ENCODE measurements around the gene NPLOC4. TPM values are rescaled to one million over a fixed set of nuclear protein-coding genes. Genes with fewer than 3 reads are reported as not detected.

NPLOC4 gene
- total and polyA plus RNA-seq, 9 donors = 24.4 to 84.8 (median 56.3) TPM

DNA sequence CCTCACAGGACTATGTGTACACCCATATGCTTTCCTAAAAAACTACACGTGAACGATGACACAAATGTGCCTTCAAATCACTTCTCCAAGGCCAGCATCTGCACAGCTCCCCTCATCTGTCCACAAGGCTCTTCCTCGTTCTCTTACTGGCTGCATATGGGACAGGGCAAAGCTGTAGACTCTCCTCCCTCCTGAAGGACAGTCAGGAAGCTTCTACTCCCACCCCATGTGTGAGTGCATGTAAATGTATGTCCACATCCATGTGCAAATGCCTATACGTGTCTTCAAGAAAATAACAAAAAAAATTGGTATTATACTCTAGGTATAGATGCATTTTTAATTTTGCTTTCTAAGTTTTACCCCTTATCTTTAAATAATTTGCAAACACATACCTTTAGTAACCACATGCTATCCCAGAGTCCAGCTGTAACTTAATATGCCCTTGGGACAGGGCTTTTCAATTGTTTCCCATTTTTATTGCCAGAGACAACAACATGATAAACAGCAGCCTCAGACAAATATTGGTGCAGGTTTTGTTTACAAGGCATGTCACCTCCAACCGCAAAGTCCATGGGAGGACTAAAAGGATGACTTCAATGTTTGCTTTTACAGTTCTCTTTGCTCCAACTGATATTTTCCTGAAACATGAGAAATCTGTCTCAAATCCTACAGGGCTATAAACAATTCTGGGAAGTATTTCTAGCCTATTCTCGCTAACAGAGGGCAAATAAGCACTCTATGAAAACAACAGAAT is 53.1 kb downstream of the NPLOC4 start:
- DNase-seq = no peak
- WGBS, 3 donors = 25 to 52% (median 34%) methylated on average over 6 of the region's 6 CpGs

DNA sequence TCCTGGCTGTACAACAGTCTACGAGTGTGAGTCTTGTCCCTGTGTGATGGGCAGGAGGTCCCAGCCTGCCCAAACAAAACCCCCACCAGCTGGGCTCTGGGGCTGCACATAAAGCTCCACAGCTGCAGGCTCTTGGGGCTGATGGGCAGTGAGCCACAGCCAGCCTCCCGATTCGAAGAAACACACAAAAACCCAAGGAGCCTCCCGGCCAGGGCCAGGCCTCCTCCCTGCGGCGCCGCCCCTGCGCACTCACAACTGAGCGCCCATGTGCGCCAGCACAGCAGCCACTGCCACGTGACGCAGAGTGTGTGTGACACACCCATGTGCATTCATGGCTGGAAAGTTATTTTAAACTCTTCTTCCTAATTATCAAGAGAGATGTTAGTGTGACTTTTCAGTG is 54.2 kb downstream of the NPLOC4 start:
- Histone ChIP-seq H3K27ac (no peak overlapping the region), H3K36me3 (no peaks in the 10 kb centered on the region), H3K4me1 (ENCODE audit: insufficient read depth) (no peaks in the 10 kb centered on the region), H3K9me3 (no peaks in the 10 kb centered on the region), H3K4me3 (no peak overlapping the region), H3K27me3 (no peaks in the 10 kb centered on the region)
- intact Hi-C loops (cut with DNase I) = no loop called here
- WGBS, 3 donors = 64 to 73% (median 68%) methylated on average over 12 of the region's 12 CpGs
- no peak for TF ChIP-seq POLR2A (IDR thresholded peaks at IDR 0.05)
- TF ChIP-seq EP300 (IDR thresholded peaks at IDR 0.05) = no peak
- TF ChIP-seq, protein P1, sequence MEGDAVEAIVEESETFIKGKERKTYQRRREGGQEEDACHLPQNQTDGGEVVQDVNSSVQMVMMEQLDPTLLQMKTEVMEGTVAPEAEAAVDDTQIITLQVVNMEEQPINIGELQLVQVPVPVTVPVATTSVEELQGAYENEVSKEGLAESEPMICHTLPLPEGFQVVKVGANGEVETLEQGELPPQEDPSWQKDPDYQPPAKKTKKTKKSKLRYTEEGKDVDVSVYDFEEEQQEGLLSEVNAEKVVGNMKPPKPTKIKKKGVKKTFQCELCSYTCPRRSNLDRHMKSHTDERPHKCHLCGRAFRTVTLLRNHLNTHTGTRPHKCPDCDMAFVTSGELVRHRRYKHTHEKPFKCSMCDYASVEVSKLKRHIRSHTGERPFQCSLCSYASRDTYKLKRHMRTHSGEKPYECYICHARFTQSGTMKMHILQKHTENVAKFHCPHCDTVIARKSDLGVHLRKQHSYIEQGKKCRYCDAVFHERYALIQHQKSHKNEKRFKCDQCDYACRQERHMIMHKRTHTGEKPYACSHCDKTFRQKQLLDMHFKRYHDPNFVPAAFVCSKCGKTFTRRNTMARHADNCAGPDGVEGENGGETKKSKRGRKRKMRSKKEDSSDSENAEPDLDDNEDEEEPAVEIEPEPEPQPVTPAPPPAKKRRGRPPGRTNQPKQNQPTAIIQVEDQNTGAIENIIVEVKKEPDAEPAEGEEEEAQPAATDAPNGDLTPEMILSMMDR (IDR thresholded peaks at IDR 0.05) = no peak
- DNase-seq = peak in 1 of 5 donors; percentile 37

More for the DNA sequence above, 53.1 kb downstream of the NPLOC4 start:
- TF ChIP-seq POLR2A (IDR thresholded peaks at IDR 0.05) (no peak), EP300 (IDR thresholded peaks at IDR 0.05) (no peak)
- TF ChIP-seq, protein P1 (IDR thresholded peaks at IDR 0.05) = no peak
- no peaks in the 10 kb centered on the region for H3K36me3 ChIP-seq
- intact Hi-C loops (cut with DNase I) = no loop called here
- H3K27me3 ChIP-seq = no peaks in the 10 kb centered on the region
- H3K27ac ChIP-seq = no peak overlapping the region
- no peaks in the 10 kb centered on the region for H3K4me1 ChIP-seq (ENCODE audit: insufficient read depth)
- no peaks in the 10 kb centered on the region for H3K9me3 ChIP-seq
- H3K4me3 ChIP-seq = no peak overlapping the region

DNA sequence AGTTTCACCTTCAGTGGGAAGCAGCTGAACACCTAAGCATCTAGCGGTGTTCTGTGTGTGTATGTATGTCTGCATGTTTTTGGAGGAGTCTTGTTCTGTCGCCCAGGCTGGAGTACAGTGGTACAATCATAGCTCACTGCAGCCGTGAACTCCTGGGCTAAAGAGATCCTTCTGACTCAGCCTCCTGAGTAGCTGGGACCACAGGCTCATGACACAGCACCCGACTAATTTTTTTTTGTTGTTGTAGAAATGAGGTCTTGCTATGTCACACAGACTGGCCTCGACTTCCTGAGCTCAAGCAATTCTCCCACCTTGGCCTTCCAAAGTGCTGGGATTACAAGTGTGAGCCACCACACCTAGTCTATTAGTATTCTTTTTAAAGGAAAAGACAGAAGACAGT is 54.6 kb downstream of the NPLOC4 start:
- Histone ChIP-seq H3K9me3 (no peaks in the 10 kb centered on the region), H3K4me3 (no peak overlapping the region), H3K27me3 (no peaks in the 10 kb centered on the region), H3K36me3 (no peaks in the 10 kb centered on the region), H3K27ac (no peak overlapping the region), H3K4me1 (ENCODE audit: insufficient read depth) (peaks cover 4% of the 10 kb centered on the region)
- 72 to 88% (median 72%) methylated on average over 5 of the region's 5 CpGs for WGBS, 3 donors
- TF ChIP-seq POLR2A (IDR thresholded peaks at IDR 0.05) (no peak), EP300 (IDR thresholded peaks at IDR 0.05) (no peak)
- TF ChIP-seq, protein P1 (IDR thresholded peaks at IDR 0.05) = no peak
- no peak for DNase-seq
- intact Hi-C loops (cut with DNase I) = no loop called here

DNA sequence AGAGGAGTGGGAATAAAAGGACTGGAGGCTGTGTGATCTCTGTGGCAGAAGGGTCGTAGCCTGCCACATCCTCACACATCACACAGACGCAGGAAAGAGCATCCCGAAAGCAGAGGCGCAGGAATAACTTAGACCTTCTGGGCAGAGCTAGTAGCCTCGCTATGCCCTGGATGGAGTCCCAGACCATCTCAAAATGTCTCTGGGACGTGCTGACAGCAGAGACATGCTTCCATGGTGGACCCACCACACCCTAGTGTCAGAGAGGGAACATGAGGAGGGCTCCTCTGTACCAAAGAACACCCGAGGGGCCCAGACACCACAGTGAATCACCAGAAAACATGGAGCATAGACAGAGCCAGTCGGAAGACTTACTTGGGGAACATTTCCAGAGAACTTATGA is 55.2 kb downstream of the NPLOC4 start:
- TF ChIP-seq, protein P1 (IDR thresholded peaks at IDR 0.05) = no peak
- no peak for TF ChIP-seq EP300 (IDR thresholded peaks at IDR 0.05)
- no peak for TF ChIP-seq POLR2A (IDR thresholded peaks at IDR 0.05)
- intact Hi-C loops (cut with DNase I) = no loop called here

More for the DNA sequence above, 55.2 kb downstream of the NPLOC4 start:
- Histone ChIP-seq H3K4me1 (ENCODE audit: insufficient read depth) (peaks cover 10% of the 10 kb centered on the region), H3K27me3 (no peaks in the 10 kb centered on the region), H3K27ac (no peak overlapping the region), H3K9me3 (no peaks in the 10 kb centered on the region), H3K4me3 (no peak overlapping the region), H3K36me3 (no peaks in the 10 kb centered on the region)
- DNase-seq = no peak
- WGBS, 3 donors = 95 to 96% (median 96%) methylated on average over 8 of the region's 8 CpGs
